ENCODE results near the gene FCHSD2. TPM values are rescaled to one million over a fixed set of nuclear protein-coding genes. Genes with fewer than 3 reads are reported as not detected.

The FCHSD2 gene
- total and polyA plus RNA-seq, 2 of the 13 experiments (the other 11 are each of a cell fraction or from before 2014, with no cell fraction given): 20.5 to 24.8 TPM

DNA sequence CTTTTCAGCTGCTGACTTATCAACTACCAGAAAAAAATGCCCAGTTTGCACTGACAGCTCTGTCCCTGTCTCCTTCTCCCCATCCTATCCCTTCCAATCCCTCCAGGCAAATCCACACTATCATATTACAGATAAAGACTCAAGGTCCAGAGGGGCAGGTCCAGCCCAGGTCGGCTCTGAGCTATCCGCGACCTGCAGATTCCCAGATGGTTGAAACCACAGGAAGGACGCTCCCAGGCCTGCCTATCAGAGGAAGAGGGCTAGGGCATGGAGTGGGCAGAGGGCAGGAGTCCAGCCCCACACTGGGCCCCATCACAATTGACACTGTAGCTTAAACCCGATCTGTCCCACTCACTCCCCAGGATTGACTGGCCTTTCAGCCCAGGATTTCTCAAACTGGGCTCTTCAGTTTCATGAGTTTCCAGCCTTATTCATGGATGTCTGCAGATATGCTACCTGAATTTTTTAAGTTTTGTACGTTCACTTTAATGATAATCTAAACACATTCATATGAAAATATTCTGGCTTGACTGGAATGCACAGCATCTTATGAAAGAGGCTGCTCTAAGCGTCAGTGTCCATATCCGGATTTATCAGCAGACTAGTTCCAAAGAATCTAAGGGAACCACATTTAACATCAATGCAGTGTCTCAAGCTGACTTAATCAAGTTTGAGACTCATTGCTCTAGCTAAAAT is 16.4 kb upstream of the FCHSD2 start (continued):
- TF ChIP-seq ZNF616 (CRISPR knock-in tag; IDR thresholded peaks at IDR 0.05; ENCODE audit: low read depth) (no peak), ZNF780A (CRISPR knock-in tag; IDR thresholded peaks at IDR 0.05) (no peak), HNRNPK (IDR thresholded peaks at IDR 0.05; ENCODE audit: low read depth, low read length, poor library complexity, severe bottlenecking) (no peak), POLR2A (IDR thresholded peaks at IDR 0.05; ENCODE audit: insufficient read depth in 1 of 2, low read depth in 2 of 2, low read length in 2 of 2) (peak; percentile 67 to 75), NFYB (CRISPR knock-in tag; IDR thresholded peaks at IDR 0.05) (peak; percentile 75), FOXO1 (CRISPR knock-in tag; IDR thresholded peaks at IDR 0.05) (peak; percentile 51; the same call in 1 of the 2 replicates), TAF15 (IDR thresholded peaks at IDR 0.05; ENCODE audit: low read depth, low read length, poor library complexity, severe bottlenecking) (no peak), ZNF124 (CRISPR knock-in tag; IDR thresholded peaks at IDR 0.05) (peak; percentile 70), HCFC1 (IDR thresholded peaks at IDR 0.05; ENCODE audit: low read depth, low read length) (no peak), KAT8 (CRISPR knock-in tag; IDR thresholded peaks at IDR 0.05) (peak; percentile 73; the same call in 1 of the 2 replicates), ZMYM4 (CRISPR knock-in tag; IDR thresholded peaks at IDR 0.05) (peak; percentile 80), SETDB1 (CRISPR knock-in tag; IDR thresholded peaks at IDR 0.05; ENCODE audit: borderline replicate concordance) (no peak), ERF (CRISPR knock-in tag; IDR thresholded peaks at IDR 0.05) (peak; percentile 68)
- TF ChIP-seq, protein P1, sequence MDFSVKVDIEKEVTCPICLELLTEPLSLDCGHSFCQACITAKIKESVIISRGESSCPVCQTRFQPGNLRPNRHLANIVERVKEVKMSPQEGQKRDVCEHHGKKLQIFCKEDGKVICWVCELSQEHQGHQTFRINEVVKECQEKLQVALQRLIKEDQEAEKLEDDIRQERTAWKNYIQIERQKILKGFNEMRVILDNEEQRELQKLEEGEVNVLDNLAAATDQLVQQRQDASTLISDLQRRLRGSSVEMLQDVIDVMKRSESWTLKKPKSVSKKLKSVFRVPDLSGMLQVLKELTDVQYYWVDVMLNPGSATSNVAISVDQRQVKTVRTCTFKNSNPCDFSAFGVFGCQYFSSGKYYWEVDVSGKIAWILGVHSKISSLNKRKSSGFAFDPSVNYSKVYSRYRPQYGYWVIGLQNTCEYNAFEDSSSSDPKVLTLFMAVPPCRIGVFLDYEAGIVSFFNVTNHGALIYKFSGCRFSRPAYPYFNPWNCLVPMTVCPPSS (IDR thresholded peaks at IDR 0.05): no peak
- TF ChIP-seq, protein P2, sequence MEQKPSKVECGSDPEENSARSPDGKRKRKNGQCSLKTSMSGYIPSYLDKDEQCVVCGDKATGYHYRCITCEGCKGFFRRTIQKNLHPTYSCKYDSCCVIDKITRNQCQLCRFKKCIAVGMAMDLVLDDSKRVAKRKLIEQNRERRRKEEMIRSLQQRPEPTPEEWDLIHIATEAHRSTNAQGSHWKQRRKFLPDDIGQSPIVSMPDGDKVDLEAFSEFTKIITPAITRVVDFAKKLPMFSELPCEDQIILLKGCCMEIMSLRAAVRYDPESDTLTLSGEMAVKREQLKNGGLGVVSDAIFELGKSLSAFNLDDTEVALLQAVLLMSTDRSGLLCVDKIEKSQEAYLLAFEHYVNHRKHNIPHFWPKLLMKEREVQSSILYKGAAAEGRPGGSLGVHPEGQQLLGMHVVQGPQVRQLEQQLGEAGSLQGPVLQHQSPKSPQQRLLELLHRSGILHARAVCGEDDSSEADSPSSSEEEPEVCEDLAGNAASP (CRISPR knock-in tag; IDR thresholded peaks at IDR 0.05; ENCODE audit: borderline replicate concordance): peak; percentile 52; the same call in 1 of the 2 replicates
- TF ChIP-seq, protein P3, sequence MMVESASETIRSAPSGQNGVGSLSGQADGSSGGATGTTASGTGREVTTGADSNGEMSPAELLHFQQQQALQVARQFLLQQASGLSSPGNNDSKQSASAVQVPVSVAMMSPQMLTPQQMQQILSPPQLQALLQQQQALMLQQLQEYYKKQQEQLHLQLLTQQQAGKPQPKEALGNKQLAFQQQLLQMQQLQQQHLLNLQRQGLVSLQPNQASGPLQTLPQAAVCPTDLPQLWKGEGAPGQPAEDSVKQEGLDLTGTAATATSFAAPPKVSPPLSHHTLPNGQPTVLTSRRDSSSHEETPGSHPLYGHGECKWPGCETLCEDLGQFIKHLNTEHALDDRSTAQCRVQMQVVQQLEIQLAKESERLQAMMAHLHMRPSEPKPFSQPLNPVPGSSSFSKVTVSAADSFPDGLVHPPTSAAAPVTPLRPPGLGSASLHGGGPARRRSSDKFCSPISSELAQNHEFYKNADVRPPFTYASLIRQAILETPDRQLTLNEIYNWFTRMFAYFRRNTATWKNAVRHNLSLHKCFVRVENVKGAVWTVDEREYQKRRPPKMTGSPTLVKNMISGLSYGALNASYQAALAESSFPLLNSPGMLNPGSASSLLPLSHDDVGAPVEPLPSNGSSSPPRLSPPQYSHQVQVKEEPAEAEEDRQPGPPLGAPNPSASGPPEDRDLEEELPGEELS (CRISPR knock-in tag; IDR thresholded peaks at IDR 0.05): peak; percentile 75
- TF ChIP-seq, protein P4, sequence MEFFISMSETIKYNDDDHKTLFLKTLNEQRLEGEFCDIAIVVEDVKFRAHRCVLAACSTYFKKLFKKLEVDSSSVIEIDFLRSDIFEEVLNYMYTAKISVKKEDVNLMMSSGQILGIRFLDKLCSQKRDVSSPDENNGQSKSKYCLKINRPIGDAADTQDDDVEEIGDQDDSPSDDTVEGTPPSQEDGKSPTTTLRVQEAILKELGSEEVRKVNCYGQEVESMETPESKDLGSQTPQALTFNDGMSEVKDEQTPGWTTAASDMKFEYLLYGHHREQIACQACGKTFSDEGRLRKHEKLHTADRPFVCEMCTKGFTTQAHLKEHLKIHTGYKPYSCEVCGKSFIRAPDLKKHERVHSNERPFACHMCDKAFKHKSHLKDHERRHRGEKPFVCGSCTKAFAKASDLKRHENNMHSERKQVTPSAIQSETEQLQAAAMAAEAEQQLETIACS (CRISPR knock-in tag; IDR thresholded peaks at IDR 0.05): peak; percentile 28; the same call in 1 of the 2 replicates
- TF ChIP-seq, protein P5, sequence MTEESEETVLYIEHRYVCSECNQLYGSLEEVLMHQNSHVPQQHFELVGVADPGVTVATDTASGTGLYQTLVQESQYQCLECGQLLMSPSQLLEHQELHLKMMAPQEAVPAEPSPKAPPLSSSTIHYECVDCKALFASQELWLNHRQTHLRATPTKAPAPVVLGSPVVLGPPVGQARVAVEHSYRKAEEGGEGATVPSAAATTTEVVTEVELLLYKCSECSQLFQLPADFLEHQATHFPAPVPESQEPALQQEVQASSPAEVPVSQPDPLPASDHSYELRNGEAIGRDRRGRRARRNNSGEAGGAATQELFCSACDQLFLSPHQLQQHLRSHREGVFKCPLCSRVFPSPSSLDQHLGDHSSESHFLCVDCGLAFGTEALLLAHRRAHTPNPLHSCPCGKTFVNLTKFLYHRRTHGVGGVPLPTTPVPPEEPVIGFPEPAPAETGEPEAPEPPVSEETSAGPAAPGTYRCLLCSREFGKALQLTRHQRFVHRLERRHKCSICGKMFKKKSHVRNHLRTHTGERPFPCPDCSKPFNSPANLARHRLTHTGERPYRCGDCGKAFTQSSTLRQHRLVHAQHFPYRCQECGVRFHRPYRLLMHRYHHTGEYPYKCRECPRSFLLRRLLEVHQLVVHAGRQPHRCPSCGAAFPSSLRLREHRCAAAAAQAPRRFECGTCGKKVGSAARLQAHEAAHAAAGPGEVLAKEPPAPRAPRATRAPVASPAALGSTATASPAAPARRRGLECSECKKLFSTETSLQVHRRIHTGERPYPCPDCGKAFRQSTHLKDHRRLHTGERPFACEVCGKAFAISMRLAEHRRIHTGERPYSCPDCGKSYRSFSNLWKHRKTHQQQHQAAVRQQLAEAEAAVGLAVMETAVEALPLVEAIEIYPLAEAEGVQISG (CRISPR knock-in tag; IDR thresholded peaks at IDR 0.05): peak; percentile 74
- TF ChIP-seq, protein P6, sequence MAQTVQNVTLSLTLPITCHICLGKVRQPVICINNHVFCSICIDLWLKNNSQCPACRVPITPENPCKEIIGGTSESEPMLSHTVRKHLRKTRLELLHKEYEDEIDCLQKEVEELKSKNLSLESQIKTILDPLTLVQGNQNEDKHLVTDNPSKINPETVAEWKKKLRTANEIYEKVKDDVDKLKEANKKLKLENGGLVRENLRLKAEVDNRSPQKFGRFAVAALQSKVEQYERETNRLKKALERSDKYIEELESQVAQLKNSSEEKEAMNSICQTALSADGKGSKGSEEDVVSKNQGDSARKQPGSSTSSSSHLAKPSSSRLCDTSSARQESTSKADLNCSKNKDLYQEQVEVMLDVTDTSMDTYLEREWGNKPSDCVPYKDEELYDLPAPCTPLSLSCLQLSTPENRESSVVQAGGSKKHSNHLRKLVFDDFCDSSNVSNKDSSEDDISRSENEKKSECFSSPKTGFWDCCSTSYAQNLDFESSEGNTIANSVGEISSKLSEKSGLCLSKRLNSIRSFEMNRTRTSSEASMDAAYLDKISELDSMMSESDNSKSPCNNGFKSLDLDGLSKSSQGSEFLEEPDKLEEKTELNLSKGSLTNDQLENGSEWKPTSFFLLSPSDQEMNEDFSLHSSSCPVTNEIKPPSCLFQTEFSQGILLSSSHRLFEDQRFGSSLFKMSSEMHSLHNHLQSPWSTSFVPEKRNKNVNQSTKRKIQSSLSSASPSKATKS (CRISPR knock-in tag; IDR thresholded peaks at IDR 0.05): no peak
